VCaP (cell line): ENCODE data around the gene RBL2.

Experiments
- H3K27ac ChIP-seq: fragments of 450-650 bp; 2 replicates; pipeline ENCODE4 v1.5.1; 2017
- CTCF ChIP-seq: fragments of 450-650 bp; conservative IDR thresholded peaks from 2 replicates; pipeline ENCODE4 v1.5.1; 2017; ENCODE audit warnings: mild to moderate bottlenecking, moderate library complexity

The RBL2 gene

DNA sequence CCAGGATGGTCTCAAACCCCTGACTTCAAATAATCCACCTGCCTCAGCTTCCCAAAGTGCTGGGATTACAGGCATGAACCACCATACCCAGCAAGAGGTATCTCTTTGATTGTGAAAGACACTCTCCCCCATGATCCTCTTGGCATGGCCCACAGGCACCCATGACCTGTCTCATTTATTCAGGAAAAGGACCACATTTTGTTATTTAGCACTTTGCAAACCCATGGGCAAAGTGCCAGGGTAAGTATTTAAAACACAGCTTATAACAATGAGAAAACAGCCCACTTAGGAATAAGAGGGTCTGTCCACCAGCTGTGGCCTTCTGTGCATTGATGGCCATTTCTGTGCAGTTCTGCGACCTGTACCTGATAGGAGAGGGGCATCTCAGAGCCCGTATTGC, 81.5 kb downstream of the RBL2 start:
- TF ChIP-seq CTCF, result no peak
- H3K27ac ChIP-seq, result no peak overlapping the region

DNA sequence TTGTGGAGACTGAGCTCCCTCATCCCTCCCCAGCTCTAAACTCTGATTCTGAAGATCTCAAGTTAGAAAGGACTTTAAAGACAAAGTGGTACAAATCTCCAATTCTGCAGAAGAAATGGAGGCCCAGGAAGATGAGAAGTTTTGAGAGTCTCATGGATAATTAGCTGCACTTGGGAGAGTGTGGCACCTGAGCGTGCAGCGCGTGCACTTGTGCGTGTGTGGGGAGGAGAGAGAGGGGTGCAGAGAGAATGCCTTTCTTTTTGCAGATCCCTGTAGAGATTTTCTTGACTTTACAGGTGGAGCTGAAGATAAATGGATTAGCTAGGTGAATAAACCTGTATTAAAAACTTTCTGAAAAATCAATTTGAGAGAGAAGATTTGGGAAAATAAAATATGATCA, 83.6 kb downstream of the RBL2 start:
- TF ChIP-seq CTCF, result no peak
- H3K27ac ChIP-seq, result no peak overlapping the region

- TF ChIP-seq CTCF, result no peak
- H3K27ac ChIP-seq, result no peak overlapping the region
Measured at GRCh38 chr16:53518550-53519416, 84.5 kb downstream of the RBL2 start.

DNA sequence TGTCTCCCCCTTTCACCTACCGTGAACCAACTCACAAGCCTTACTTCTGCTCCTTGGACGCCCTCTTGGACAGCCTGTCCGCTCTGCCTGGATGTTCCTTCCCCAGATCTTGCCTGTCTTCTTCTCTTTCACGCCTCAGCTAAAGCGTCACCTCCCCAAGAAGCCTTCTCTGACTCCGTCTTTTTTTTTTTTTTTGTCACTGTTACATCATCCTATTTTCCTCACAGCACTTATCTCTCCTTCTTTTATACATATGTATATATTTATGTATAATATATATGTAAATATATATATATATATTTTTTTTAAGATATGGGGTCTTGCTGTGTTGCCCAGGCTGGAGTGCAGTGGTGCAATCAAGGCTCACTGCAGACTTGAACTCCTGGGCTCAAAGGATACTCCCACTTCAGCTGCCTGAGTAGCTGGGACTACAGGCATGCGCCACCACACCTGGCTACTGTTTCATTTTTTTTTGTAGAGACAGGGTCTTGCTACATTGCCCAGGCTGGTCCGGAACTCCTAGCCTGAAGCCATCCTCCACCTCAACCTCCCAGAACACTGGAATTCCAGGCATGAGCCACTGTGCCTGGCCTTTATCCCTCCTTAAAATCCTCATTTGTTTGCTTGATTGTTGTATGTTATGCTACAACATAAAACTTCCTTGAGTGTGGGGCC, 85.3 kb downstream of the RBL2 start:
- no peak overlapping the region for H3K27ac ChIP-seq
- no peak for TF ChIP-seq CTCF

DNA sequence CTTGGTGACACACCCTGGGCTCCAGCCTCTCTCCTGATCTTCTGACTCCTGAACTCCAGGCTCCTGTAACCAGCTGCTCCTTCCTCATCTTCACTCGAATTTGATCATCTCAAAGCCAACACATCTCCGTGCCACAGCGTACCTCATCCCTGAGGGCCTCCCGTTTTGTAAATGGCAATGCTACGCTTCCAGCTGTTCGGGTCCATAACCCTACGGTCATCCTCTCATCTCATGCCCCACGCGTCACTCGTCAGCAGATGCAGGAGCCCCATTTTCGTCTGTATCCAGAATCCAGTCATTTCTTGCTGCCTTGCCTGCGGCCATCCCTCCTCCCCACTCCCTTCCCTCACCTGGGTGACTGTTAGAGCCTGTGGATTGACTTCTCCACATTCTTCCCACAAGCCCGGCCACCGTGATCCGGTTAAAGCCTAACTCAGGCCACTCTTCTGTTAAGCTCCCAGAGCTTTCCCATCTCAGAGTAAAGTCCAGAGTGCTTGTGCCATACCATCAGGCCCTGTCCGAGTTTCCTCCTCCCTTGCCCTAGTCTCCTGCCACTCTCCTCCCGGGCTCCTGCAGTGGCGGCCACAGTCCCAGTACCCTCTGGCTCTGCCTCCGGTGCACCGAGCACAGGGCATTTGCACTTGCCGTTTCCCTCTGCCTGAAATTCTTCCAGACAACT, 89.0 kb downstream of the RBL2 start:
- no peak overlapping the region for H3K27ac ChIP-seq

DNA sequence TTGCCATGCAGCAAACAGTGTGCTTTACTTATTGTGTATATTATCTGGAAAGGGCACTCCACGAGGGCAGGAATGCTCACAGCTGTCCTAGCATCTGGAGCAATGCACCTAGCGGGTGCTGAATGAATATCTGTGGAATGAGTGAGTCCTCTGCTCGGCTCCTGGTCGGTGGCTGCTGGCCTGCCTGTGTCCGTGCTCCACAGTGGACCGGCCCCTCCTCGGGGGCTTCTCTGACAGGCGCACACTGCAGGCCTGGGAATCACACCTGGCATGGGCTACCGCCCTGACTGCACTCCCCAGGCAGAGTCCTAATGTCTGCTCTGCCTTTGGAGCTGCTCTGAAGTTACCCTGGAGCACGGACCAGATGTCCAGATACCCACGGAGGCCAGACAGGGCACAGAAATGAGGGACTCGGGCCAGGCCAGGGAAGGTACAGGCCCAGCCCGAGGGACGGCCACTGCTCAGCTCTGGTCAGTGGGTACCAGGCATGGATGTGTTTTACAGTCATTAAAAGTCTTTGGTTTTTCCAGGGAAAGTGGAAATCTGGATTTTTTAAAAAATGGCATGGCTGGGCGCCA, 89.8 kb downstream of the RBL2 start:
- no peak for TF ChIP-seq CTCF
- no peak overlapping the region for H3K27ac ChIP-seq

More for the DNA sequence above, 89.0 kb downstream of the RBL2 start:
- no peak for TF ChIP-seq CTCF

- H3K27ac ChIP-seq, result no peak overlapping the region
- TF ChIP-seq CTCF, result no peak
Measured at GRCh38 chr16:53528797-53529196, 94.5 kb downstream of the RBL2 start.
